NCI-H82 treated with DMSO at 0.1 percent for 48 hours (cell line): ENCODE results near the gene AFG1L.
"Not testable (repeated sequence)": the region's sequence is repeated elsewhere in the genome, so short reads cannot be mapped to it uniquely, and the experiment has no call there.

Experiments
- DNase-seq: peaks from one replicate; lab custom pipeline; 2025; ENCODE audit not compliant: unreplicated experiment; lab: John Stamatoyannopoulos, UW

The AFG1L gene

DNA sequence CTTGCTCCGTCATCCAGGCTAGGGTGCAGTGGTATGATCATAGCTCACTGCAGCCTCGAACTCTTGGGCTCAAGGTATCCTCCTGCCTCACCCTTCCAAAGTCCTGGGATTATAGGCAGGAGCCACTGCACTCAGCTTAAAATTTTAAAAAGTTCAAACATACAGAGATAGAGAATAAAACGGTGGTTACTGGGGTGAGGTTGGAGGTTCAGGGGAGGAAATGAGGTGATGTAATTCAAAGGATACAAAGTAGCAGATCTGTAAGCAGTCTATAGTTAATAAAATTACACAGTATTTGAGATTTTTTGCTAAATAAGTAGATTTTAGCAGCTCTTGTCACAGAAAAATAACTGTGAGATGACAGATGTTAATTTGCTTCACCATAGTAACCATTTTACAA lies 7.5 kb upstream of the AFG1L start:
- no peak for DNase-seq

DNA sequence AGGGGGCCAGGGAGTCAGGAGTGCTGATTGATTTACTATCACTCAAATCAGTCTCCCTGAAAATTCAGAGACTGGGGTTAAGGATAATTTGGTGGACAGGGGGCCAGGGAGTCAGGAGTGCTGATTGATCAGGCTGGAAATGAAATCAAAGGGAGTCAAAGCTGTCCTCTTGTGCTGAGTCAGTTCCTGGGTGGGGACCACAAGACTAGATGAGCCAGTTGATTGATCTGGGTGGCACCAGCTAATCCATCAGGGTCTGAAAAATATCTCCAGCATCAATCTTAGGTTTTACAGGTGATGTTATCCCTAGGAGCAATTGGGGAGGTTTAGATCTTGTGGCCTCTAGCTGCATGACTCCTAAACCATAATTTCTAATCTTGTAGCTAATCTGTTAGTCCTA lies 6.1 kb upstream of the AFG1L start:
- no peak for DNase-seq

DNA sequence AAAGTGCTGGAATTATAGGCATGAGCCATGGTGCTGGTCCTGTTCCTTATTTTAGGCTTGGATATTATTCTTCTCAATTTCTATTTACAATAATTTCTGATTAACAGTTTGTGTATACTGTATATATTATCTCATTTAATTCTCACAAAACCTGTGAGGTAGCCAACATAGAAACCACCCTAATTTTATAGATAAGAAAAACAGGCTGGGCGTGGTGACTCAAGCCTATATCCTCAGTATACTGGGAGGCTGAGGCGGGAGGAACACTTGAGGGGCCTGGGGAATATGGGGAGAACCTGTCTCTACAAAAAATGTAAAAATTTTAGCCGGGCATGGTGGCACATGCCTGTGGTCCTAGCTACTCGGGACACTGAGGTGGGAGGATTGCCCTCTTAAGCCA lies 3.8 kb upstream of the AFG1L start:
- no peak for DNase-seq

DNA sequence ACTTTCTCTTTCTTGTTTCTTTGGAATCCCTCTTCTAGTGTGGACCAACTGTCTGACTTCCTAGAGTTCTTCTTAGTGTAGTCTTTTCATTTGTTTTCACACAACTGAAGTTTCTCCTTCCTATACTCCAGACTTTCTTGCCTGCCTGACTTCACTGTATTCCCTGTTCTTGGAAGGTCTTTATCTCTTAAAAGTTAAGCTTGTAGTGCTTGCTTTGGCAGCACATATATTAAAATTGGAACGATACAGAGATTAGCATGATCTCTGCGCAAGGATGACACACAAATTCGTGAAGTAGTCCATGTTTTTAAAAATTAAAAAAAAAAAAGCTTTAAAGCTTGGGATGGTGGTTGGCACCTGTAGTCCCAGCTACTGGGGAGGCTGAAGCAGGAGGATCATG lies 2.3 kb upstream of the AFG1L start:
- not testable (repeated sequence) for DNase-seq

DNA sequence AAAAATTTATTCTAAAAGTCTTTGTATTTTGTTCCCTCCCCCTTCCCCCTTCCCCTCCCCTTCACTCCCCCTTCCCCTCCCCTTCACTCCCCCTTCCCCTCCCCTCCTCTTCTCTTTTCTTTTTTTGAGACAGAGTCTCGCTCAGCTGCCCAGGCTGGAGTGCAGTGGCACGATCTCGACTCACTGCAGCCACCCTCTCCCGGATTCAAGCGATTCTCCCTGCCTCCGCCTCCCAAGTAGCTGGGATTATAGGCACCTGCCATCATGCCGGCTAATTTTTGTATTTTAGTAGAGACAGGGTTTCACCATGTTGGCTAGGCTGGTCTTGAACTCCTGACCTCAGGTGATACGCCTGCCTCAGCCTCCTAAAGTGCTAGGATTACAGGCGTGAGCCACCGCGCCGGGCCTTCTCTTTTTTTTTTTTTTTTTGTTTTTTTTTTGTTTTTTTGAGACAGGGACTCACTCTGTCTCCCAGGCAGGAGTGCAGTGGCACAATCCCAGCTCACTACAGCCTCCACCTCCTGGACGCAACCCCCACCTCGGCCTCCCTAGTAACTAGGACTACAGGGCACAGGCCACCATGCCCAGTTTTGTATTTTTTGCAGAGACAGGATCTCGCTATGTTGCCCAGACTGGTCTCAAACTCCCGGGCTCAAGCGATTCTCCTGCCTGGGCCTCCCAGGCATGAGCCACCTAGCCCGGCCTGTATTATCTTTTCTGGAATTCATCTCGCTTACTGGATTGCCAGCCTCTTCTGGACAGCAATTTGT lies 1.1 kb upstream of the AFG1L start:
- DNase-seq, result no peak

DNA sequence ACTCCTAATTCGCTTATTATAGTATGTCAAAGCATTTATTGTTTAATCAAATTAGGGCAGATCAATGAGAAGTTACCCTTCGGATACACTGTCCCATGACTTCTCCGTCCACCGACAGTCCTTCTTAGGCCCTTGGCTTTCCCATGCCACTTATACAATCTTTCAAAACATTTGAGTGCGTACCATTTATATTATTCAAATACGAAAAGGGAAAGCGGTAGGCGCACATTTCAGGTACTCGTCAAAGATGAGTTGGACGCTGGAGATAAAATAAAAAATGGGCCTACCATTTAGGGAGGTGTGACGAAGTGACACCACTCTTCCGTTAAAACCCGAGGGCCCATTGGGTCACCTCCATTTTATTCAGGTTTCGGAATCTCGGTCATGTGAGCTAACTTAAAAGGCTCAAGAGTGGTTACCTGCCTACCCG lies 542 bp upstream of the AFG1L start:
- DNase-seq, result no peak

DNA sequence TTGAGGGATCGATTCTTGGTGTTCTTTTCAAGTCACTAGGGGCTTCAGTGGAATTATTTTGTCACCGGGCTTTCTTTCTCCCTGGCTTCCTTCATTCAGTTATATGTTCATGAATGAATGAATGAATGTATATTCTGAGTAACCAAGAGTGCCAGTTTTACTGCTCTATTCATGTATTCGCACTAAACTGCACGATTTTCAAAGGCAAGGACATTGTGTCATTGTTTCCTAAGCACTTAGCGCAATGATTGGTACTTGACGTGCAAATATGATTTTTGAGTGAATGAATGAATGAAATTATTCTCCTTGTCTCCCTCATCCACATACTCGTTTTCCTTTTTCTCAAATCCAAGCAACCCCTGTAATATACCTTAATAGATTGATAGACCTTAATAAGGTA lies 822 bp downstream of the AFG1L start:
- no peak for DNase-seq

DNA sequence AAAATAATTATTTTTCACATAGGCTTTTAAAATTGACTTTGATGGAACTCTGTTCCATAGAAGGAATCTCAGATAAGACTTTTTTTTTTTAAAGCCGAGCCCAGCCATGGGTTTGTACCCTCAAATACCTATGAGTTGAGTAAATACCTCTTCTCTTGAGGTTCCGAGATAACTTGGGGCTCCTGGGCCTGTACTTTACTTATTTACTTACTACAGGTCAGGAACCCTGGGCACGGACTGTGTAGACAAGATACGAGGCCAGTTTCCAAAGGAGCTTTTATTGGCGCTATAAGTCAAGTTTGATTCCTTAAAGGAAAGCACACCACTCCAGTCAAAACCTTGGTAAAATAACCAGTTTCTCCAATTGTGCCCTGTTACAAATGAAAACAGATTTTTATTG lies 7.5 kb downstream of the AFG1L start:
- DNase-seq, result no peak

DNA sequence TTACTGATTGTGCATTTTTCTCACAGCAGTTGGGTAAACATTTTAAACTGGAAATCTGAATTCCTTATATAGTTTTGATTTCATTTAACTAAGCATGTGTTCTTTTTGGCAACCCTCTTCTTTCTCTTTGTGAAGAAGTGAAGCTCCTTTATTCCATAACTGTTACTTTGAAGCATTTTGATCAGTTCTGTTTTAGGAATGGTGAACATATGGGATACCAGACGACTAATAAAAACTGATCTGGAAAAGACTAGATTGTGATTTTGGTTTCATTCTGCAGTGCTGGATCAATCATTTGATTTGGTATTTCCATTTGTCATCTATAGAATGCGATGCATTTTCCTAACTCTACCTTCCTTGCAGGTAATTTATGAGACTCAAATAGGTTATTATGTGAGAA lies 9.8 kb downstream of the AFG1L start:
- DNase-seq, result no peak

DNA sequence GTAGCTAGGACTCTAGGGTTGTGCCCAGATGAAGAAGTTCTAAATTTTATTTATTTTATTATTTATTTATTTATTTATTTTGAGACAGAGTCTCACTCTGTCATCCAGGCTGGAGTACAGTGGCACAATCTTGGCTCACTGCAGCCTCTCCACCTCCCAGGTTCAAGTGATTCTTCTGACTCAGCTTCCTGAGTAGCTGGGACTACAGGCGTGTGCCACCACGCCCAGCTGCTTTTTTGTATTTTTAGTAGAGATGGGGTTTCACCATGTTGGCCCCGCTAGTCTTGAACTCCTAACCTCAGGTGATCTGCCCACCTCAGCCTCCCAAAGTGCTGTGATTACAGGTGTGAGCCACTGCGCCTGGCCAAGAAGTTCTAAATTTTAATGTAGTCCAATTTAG lies 13.8 kb downstream of the AFG1L start:
- DNase-seq, result not testable (repeated sequence)

DNA sequence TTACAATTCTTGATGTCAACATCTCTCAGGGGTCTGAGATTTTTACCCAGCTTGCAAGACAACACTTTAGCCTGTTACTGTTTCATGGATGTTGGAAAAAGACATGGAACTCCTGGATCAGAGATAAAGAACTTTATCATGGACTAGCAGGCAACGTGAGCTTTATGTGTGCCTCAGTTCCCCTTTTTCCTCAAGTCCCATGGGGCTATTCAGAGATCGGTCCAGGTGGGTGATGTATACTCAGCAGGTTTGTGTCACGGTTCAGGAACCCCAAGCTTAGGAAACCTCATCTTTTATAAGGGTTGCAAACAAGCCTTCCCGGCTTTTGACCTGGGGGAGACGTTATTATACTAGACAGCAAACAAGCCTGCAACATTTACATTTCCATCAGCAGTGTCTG lies 15.0 kb downstream of the AFG1L start:
- no peak for DNase-seq

DNA sequence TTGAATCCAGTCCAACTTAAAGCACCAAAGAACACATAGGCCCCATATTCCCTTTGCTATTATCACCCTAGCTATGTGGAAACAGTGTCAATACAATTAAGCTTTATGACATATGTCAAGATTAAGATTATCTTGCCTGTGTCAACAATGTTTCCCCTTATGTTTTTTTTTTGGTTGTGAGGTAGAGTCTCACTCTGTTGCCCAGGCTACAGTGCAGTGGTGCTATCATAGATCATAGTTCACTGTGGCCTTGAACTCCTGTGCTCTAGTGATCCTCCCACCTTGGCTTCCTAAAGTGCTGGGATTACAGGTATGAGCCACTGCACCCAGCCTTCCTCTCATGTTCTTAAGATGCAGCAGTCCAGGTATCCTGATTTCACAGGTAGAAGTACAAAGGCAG lies 17.8 kb downstream of the AFG1L start:
- no peak for DNase-seq

DNA sequence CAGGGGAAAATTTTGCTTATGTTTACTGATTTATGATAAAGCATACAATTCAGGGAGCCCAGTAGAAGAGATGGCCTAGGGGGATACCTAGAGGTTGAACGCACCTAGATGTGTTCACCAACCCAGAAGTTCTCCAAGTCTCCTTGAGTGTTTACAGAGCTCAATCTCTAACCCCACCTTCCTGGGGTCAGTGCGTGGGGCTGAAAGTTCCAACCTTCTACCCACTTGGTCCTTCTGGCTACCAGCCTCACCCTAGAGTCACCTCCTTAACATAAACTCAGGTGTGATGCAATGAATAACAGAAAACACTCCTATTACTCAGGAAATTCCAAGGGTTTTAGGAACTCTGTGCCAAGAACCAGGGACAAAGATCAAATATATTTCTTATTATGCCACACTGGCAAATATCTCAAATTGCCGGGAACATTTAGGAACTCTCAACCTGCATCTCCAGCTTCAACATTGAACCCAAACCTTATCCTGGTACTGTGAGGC lies 26.4 kb downstream of the AFG1L start:
- DNase-seq, result no peak

DNA sequence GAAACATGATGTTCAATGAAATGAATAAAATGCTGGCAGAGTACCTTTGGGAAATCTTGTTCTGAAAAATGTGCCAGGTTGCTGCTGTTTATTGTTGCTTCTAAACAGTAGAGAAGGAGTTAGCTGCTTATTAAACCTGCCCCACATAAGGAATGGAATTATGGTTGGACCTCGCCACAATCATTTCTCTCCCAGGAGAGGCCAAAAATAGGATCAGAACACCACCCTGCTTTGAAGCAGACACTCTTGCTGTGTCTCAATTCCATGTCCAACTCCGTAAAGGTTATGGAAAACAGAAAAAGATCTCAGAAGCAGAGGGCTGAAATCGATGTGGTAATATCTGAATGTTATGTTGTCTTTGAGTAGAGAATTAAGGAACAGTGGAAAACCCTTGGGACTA lies 27.9 kb downstream of the AFG1L start:
- DNase-seq, result no peak

DNA sequence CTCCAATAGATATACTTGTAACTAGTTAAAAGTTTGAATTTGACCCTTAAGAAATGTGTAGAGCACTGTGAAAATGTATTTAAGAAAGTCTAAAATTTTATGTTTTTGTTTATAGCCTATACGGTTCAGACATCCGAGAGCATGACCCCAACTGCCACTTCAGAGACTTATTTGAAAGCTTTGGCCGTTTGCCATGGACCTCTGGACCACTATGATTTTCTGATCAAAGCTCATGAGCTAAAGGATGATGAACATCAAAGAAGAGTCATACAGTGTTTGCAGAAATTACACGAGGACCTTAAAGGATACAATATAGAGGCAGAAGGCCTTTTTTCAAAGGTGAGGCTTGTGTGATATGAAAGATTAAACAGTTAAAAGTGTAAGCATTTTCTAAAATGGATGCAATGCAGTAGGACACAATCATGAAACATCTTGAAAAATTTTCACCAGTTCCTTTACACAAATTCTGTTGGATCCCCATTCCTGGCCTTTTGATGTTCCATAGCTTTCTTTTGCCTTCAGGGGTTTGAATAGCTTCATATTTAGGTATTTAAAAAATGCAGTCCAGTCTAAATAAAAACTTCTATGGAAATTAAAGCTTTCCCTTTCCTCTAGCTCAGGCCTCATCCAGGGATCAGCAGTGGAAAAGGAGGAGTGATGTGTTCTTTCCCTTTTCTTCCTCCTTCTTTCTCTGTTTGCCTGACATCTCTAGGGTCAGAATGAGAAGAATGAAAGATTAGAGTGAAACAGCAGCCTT lies 29.0 kb downstream of the AFG1L start:
- DNase-seq, result no peak

DNA sequence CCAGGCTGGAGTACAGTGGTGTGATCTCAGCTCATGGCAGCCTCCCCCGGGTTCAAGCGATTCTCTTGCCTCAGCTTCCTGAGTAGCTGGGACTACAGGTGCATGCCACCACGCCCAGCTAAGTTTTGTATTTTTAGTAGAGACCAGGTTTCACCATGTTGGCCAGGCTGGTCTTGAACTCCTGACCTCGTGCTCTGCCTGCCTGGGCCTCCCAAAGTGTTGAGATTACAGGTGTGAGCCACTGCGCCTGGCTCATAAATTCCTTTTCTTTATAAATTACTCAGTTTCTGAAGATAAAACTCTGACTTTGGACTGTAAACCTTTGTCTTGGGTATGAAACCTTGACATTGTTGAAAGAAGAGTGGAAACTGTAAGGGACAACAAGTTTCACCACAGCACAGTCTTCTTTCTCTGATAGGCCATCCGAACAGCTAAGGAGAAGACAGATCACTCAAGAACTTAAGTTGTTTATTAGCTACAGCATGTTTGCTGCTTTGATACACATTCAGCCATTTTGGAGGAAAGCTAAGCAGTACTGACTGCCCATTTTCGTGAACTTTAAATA lies 35.4 kb downstream of the AFG1L start:
- DNase-seq, result not testable (repeated sequence)

DNA sequence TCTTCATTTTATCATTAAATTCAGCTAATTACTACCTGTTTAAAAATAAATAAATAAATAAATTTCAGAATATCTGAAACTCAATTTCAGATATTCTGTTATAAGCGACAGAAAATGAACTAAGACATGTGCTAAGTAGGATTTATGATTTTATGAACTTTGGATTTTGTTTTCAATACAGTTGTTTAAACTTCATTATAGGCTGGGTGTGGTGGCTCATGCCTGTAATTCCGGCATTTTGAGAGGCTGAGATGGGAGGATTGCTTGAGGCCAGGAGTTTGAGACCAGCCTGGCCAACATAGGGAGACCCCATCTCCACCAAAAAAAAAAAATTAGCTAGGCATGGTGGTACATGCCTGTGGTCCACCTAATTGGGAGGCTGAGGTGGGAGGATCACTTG lies 36.0 kb downstream of the AFG1L start:
- DNase-seq, result no peak

DNA sequence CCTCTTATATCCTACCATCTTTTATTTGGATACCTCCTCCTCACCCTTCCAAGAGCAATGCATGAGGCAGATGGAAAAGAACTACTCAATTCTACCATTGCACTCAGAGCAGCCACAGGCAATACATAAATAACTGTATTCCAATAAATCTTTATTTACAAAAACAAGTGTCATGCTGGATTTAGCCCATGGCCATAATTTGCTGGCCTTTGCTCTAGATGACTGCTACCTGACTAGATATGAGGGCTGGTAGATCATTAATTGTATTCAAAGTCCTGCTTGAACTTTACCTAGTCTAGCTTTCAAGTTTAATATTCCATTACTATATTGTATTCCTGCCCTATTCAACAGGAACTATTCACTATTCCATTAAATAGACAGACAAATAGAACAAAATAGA lies 37.1 kb downstream of the AFG1L start:
- no peak for DNase-seq

DNA sequence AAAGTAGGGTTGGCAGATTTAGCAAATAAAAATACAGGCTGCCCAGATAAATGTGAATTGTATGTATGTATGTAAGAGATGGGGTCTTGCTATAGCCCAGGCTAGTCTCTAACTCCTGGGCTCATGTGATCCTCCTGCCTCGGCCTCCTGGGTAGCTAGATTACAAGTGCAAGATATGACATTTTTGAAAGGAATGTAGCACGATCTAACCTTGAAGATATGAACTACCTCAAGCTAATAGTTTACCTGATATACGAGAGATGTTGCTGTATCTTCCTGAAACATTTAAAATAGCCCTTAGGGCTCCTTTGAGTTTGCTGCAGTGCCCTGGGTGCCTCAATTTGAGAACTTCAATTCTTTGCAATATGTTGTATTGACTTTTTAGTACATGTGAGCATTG lies 42.1 kb downstream of the AFG1L start:
- no peak for DNase-seq

DNA sequence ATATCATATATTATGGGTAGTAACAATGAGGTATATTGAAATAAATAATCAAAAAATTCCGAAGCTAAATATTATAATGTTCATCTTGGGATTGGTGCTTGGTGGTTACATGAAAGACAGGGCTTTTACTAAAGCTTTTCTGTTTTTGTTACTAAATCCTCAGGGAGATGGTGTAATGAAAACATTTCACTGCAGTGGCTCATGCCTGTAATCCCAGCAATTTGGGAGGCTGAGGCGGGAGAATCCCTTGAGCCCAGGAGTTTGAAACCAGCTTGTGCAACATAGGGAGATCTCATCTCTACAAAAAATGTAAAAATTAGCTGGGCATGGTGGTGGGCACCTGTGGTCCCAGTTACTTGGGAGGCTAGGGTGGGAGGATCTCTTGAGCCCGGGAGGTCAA lies 42.9 kb downstream of the AFG1L start:
- no peak for DNase-seq

DNA sequence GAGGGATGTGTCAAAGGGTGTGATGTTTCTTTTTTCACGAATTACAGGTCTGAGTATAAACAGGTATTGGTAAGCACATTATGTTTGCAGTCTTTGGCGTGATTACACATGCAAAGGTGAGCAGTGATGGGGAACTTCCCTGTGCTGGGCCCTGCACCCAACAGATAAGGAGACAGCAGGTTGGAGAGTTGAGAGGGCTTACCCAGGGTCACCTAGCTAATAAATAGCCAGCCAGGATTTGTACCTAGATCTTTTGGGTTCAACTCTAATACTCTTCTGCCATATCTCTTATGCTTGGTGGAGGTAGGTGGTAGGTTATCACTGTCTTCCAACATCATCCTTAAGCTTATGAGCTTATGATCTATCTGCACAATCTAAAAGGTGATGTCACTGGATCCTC lies 46.5 kb downstream of the AFG1L start:
- no peak for DNase-seq

DNA sequence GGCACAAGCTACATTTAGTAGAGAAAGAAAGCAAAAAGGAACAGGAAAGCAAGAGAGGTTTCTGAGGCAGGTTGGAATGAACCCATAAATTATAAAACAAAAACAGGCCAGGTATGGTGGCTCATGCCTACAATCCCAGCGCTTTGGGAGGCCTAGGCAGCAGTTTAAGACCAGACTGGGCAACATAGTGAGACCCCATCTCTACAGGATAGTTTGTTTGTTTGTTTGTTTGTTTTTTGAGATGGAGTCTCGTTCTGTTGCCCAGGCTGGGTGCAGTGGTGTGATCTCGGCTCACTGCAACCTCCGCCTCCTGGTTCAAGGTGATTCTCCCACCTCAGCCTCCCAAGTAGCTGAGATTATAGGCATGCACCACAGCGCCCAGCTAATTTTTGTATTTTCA lies 49.0 kb downstream of the AFG1L start:
- DNase-seq, result no peak
